Small intestine (tissue), 7 donors: ENCODE measurements around the gene ACACB. TPM values are rescaled to one million over a fixed set of nuclear protein-coding genes. Genes with fewer than 3 reads are reported as not detected.

Source experiments
- DNase-seq, 2 donors: peaks; one replicate each; pipeline versions ENCODE4 v3.0.0 to v3.0.0-alpha.2; 2013
- FAIRE-seq: peaks from 2 replicates; lab custom pipeline; 2012; peaks lifted over from hg19 to GRCh38; lab: Jason Lieb, UNC
- H3K27ac ChIP-seq, 3 donors: one replicate each; pipeline ENCODE4 v1.5.1; 2013; ENCODE audit warnings: low read length in 2 of 3, mild to moderate bottlenecking in 2 of 3, control low read depth in 1 of 3, inconsistent platforms in 1 of 3, low read depth in 1 of 3, moderate library complexity in 1 of 3
- H3K27me3 ChIP-seq, 3 donors: one replicate each; pipeline ENCODE4 v1.6.1; 2013; ENCODE audit warnings: low read length in 3 of 3, inconsistent platforms in 1 of 3; ENCODE audit not compliant: control insufficient read depth in 3 of 3, insufficient read depth in 3 of 3
- H3K36me3 ChIP-seq, 3 donors: one replicate each; pipeline ENCODE4 v1.6.1; 2013; ENCODE audit warnings: low read length in 3 of 3, inconsistent platforms in 1 of 3, low read depth in 1 of 3, mild to moderate bottlenecking in 1 of 3, moderate library complexity in 1 of 3; ENCODE audit not compliant: control insufficient read depth in 3 of 3, insufficient read depth in 2 of 3
- H3K4me1 ChIP-seq, 3 donors: one replicate each; pipeline ENCODE4 v1.6.1; 2013; ENCODE audit warnings: low read length in 2 of 3, inconsistent platforms in 1 of 3, low read depth in 1 of 3, mild to moderate bottlenecking in 1 of 3, moderate library complexity in 1 of 3; ENCODE audit not compliant: control insufficient read depth in 3 of 3, insufficient read depth in 2 of 3
- H3K4me3 ChIP-seq, 3 donors: one replicate each; pipeline ENCODE4 v1.5.1; 2013; ENCODE audit warnings: low read length in 3 of 3, control low read depth in 1 of 3, inconsistent platforms in 1 of 3, low read depth in 1 of 3, mild to moderate bottlenecking in 1 of 3, moderate library complexity in 1 of 3
- H3K9me3 ChIP-seq, 2 donors: one replicate each; pipeline ENCODE4 v1.6.1; 2013; ENCODE audit warnings: low read depth in 1 of 2, low read length in 1 of 2; ENCODE audit not compliant: control insufficient read depth in 2 of 2, insufficient read depth in 1 of 2
- WGBS, 3 donors: extraction: QIAGEN DNeasy Blood & Tissue Kit; methylation state at CpG; one replicate each; pipeline ENCODE4 v1.1.7; 2013; 5-methylcytosine and 5-hydroxymethylcytosine counted together
- polyA plus RNA-seq, 4 donors: library from polyadenylated mRNA; stranded (reverse) in 3 of 4; unstranded in 1 of 4; fragments of 200-250 nt in 3 of 4; fragments of 120-200 nt in 1 of 4; gene quantifications; one replicate each; pipeline versions ENCODE4 v1.2.1 to v1.2.3, GENCODE V29; 2013
- donor health status: healthy with polysubstance abuse.
- donor health status: control.
- donor health status: control.
- donor health status: Bipolar disorder and iron deficiency.
- donor health status: healthy.

The ACACB gene
- polyA plus RNA-seq, 4 donors: 7.0 to 40.5 (median 14.1) TPM

DNA sequence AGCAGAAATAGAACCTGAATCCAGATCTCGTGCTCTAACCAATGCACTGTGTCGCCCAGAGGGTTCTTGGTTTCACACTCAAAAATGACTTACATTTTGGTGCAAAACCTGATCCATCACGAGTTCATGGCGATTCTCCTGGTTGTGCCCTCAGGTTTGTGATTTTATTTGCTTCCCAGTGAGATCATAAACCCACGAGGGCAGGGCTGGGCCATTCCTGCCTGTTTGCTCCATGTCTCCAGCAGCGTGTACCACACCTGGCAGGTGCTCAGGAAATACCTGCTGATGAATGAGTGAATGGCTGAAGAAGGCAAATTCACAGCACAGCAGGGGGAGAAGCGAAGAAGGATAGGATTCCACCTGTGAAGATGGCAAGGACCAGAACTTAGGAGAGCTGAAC is 9.4 kb downstream of the ACACB start:
- FAIRE-seq (no peak), DNase-seq (no peak)
- Histone ChIP-seq H3K27me3 (no peaks in the 10 kb centered on the region), H3K4me1 (no peaks in the 10 kb centered on the region), H3K9me3 (no peaks in the 10 kb centered on the region), H3K4me3 (no peak overlapping the region), H3K36me3 (peaks cover 0 to 5% (median 4%) of the 10 kb centered on the region in 3 donors), H3K27ac (no peak overlapping the region)
- 48 to 70% (median 61%) methylated on average over 7 of the region's 7 CpGs for WGBS, 3 donors

DNA sequence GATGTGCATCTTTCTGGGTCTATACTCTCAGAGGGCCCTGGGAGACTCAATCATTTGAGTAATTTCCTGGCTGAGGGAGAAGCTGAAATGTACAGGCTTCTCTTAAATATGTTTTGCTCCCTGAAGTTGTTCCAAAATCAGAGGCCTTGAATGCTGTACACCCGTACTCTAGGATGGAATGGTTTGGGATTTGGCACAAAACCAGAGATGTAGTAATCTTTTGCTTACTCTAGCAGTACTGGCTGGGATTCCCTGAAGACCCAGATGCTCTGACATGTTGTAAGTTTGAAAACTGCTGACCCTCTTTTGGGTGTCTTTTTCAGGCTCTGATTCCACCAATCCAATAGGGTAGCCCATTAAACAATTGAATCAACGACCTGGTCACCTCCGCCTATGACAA is 10.4 kb downstream of the ACACB start:
- H3K36me3 ChIP-seq: peaks cover 0 to 4% (median 4%) of the 10 kb centered on the region in 3 donors
- H3K4me1 ChIP-seq: no peaks in the 10 kb centered on the region
- DNase-seq (no peak), FAIRE-seq (no peak)
- no peak overlapping the region for H3K27ac ChIP-seq
- H3K4me3 ChIP-seq: no peak overlapping the region
- no peaks in the 10 kb centered on the region for H3K9me3 ChIP-seq
- no peaks in the 10 kb centered on the region for H3K27me3 ChIP-seq
- 70 to 86% (median 84%) methylated on average over 3 of the region's 3 CpGs for WGBS, 3 donors

DNA sequence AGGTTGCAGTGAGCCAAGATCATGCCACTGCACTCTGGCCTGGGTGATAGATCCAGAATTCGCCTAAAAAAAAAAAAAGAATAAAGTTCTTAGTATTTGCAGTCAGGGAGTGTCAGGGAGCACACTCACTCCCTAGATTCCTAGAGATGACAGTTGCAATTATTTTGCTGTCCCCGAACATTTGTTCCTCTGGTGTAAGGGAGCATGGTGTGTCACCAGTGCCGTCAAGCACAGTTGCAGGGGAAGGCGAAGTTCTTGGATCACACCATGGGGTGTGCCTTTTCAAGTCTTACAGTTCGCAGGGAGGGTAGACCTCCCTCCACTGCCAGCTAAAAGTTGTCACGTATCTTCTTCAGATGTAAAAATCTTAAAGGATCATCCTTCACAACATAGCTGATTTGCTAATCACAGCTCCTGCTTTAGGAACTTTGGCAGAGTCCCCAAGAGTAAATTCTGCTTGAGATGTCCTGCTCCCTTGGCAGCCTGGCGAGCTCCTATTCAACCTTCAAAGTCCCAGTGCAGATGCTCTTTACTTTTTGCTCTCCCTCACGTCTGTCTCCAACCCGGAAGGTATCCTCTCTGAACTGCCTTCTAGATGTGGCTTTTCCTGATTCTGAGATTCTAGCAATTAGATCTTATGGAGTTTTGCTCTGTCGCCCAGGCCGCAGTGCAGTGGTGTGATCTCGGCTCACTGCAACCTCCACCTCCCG is 11.3 kb downstream of the ACACB start:
- FAIRE-seq: no peak
- no peak for DNase-seq
- H3K9me3 ChIP-seq: no peaks in the 10 kb centered on the region
- H3K27ac ChIP-seq: no peak overlapping the region
- peaks cover 0 to 5% (median 4%) of the 10 kb centered on the region in 3 donors for H3K36me3 ChIP-seq
- 92 to 93% (median 93%) methylated on average over 13 of the region's 13 CpGs for WGBS, 3 donors
- H3K4me3 ChIP-seq: no peak overlapping the region
- no peaks in the 10 kb centered on the region for H3K27me3 ChIP-seq
- no peaks in the 10 kb centered on the region for H3K4me1 ChIP-seq

GRCh38 chr12:109130297-109131153 is 14.1 kb downstream of the ACACB start:
- Histone ChIP-seq H3K27ac (no peak overlapping the region), H3K9me3 (no peaks in the 10 kb centered on the region), H3K36me3 (peaks cover 0 to 5% (median 4%) of the 10 kb centered on the region in 3 donors), H3K27me3 (no peaks in the 10 kb centered on the region), H3K4me3 (no peak overlapping the region), H3K4me1 (no peaks in the 10 kb centered on the region)
- FAIRE-seq: no peak
- no peak for DNase-seq
- WGBS, 3 donors: 82 to 93% (median 86%) methylated on average over 15 of the region's 15 CpGs

- Histone ChIP-seq H3K36me3 (peaks cover 0 to 2% (median 0%) of the 10 kb centered on the region in 3 donors), H3K4me3 (no peak overlapping the region), H3K4me1 (no peaks in the 10 kb centered on the region), H3K27ac (peak overlapping the region in 1 of 3 donors; percentile 4), H3K9me3 (no peaks in the 10 kb centered on the region), H3K27me3 (no peaks in the 10 kb centered on the region)
- 69 to 83% (median 76%) methylated on average over 23 to 24 of the region's 24 CpGs for WGBS, 3 donors
- DNase-seq: no peak
- FAIRE-seq: no peak
These were observed 15.0 kb downstream of the ACACB start for GRCh38 chr12:109131154-109132050.

DNA sequence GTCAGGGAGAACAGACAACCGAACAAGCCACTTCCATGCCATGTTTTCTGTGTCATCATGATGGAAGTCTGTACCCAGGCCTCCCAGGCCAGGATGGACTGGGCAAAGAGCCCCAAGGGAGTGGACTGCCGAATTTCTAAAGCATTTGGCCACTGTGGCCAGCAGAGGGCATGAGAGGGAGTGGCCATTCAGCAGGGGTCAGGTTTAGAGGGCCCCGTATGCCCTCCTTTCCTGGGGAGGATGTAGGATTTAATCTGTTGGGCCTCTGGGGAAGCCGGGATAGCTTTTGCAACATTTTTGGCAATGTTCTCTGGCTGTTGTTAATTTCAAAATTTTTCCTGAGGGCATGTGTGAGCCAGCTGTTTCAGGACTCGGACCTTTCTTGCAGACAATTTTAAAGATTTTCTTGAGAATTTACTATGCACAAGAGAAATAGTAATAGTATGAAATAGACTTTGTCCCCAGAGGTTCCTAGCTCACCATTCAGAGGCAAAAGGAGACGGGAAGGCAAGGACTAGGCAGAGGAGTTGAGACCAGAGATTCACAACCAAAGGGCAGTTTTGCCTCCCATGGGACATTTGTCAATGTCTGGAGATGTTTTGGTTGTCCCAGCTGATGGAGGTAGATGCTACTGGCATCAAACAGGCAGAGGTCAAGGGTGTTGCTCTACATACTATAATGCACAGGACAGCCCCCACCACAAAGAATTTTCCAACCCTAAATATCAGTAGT is 18.0 kb downstream of the ACACB start:
- no peak for DNase-seq
- H3K27ac ChIP-seq: no peak overlapping the region
- no peaks in the 10 kb centered on the region for H3K4me1 ChIP-seq
- H3K9me3 ChIP-seq: no peaks in the 10 kb centered on the region
- no peaks in the 10 kb centered on the region for H3K27me3 ChIP-seq
- 55 to 68% (median 62%) methylated on average over 6 of the region's 6 CpGs for WGBS, 3 donors
- peaks cover 0 to 3% (median 0%) of the 10 kb centered on the region in 3 donors for H3K36me3 ChIP-seq
- no peak overlapping the region for H3K4me3 ChIP-seq
- FAIRE-seq: no peak

- FAIRE-seq: no peak
- Histone ChIP-seq H3K4me1 (no peaks in the 10 kb centered on the region), H3K27me3 (no peaks in the 10 kb centered on the region), H3K4me3 (no peak overlapping the region), H3K9me3 (no peaks in the 10 kb centered on the region), H3K36me3 (peaks cover 0 to 6% (median 6%) of the 10 kb centered on the region in 3 donors), H3K27ac (no peak overlapping the region)
- WGBS, 3 donors: 76 to 90% (median 90%) methylated on average over 2 of the region's 2 CpGs
- no peak for DNase-seq
These were observed 20.7 kb downstream of the ACACB start for GRCh38 chr12:109137055-109137454.
